ENCODE measurements around the gene ROCK2. TPM values are rescaled to one million over a fixed set of nuclear protein-coding genes. Genes with fewer than 3 reads are reported as not detected.

The ROCK2 gene
- total RNA-seq, result 21.1 and 28.5 TPM in 2 replicates

DNA sequence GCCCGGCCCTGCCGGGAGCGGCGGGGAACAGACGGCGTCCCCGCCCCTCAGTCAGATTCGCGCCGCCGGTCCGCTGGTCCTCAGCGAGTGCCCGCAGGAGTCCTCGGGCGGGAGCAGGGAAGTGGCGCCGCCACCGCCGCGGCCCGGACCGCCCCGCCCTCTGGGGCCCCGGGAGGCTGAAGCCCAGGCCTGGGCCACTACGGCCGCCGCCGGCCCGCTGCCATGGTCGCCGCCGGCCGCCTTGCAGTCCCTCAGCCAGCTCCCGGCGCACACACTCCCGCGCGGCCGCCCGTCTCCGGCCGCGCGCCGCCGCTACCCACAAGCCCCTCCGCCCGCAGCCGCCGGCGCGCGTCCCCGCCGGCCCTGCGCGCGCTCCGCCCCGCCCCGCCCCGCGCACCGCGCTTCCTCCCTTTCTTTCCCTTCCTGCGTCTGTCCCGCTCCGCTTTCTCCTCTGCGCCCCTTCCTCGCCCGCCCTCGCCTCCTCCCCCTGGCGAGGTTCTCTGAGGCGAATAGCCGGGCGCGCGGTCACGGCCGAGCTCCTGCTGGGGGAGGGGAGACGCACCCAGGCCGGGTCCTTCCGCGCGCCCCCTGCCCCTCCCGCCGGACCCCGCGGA lies at the start of gene ROCK2:
ROCK2 (minus strand) TSS at position 295 of the 614 bp plus-strand sequence. CDS start 500 bp downstream, outside the sequence.

GRCh38 chr2:11155381-11156035 lies 188.9 kb downstream of the ROCK2 start, which contains the start of gene SLC66A3:
SLC66A3 (plus strand) TSS chr2:11155467; CDS start chr2:11155547, 80 bp downstream.

Other genes with a start within 250 kb of the ROCK2 start
- gene SLC66A3, start 189.2 kb downstream of the ROCK2 start, total RNA-seq, result 41.7 and 42.9 TPM in 2 replicates
- gene E2F6, start 121.5 kb upstream of the ROCK2 start, total RNA-seq, result 5.5 and 6.7 TPM in 2 replicates
- 0.18 and 1.3 TPM in 2 replicates for gene GREB1, start 189.4 kb upstream of the ROCK2 start, total RNA-seq

Measured in cardiac atrium fibroblast (primary cell).